DND-41 (cell line): ENCODE measurements around the gene ASCC2.

ENCODE experiments used
- CTCF ChIP-seq: IDR thresholded peaks from 2 replicates; pipeline ENCODE4 v1.5.1; 2012; ENCODE audit warnings: borderline replicate concordance, low read length, moderate library complexity, mild to moderate bottlenecking; ENCODE audit not compliant: poor library complexity, severe bottlenecking; ENCODE audit errors: extremely low read depth
- EZH2 ChIP-seq: IDR thresholded peaks from 3 replicates; pipeline ENCODE4 v1.6.1; 2012; ENCODE audit warnings: borderline replicate concordance, low read depth, mild to moderate bottlenecking, moderate library complexity, low read length, inconsistent platforms; ENCODE audit not compliant: severe bottlenecking

- no peak for TF ChIP-seq CTCF
- TF ChIP-seq EZH2: no peak
Measured at GRCh38 chr22:29816980-29817379, 21.1 kb downstream of the ASCC2 start.
